Neural cell (in vitro differentiated cells): Measurements from ENCODE around the gene AGL. TPM values are rescaled to one million over a fixed set of nuclear protein-coding genes. Genes with fewer than 3 reads are reported as not detected.
"Not testable (repeated sequence)": the region's sequence is repeated elsewhere in the genome, so short reads cannot be mapped to it uniquely, and the experiment has no call there.

Source experiments
- H2AFZ ChIP-seq: fragments of 200-600, 300-800 bp; sonication (generic), shearing (Covaris generic); 2 replicates; pipeline ENCODE4 v1.6.0; 2014; ENCODE audit warnings: low read depth, mild to moderate bottlenecking, antibody characterized with exemption, low read length, moderate library complexity
- H3F3A ChIP-seq: fragments of 200-600 bp; shearing (Covaris generic); 2 replicates; pipeline ENCODE4 v1.6.1; 2016; ENCODE audit warnings: mild to moderate bottlenecking, moderate library complexity, mixed read lengths, antibody characterized with exemption, low read length; ENCODE audit not compliant: insufficient read depth, poor library complexity, severe bottlenecking
- H3K27ac ChIP-seq: fragments of 200-600, 300-800 bp; sonication (generic), shearing (Covaris generic); 2 replicates; pipeline ENCODE4 v1.5.1; 2014; ENCODE audit warnings: mild to moderate bottlenecking, low read length, moderate library complexity
- H3K27me3 ChIP-seq: fragments of 300-800, 200-600 bp; sonication (generic), shearing (Covaris generic); 2 replicates; pipeline ENCODE4 v1.6.0; 2014; ENCODE audit warnings: mild to moderate bottlenecking, low read depth, low read length, moderate library complexity; ENCODE audit not compliant: insufficient read depth
- H3K36me3 ChIP-seq: fragments of 300-800, 200-600 bp; sonication (generic), shearing (Covaris generic); 2 replicates; pipeline ENCODE4 v1.5.1; 2014; ENCODE audit warnings: mild to moderate bottlenecking, antibody characterized with exemption, low read length, moderate library complexity; ENCODE audit not compliant: insufficient read depth
- H3K4me2 ChIP-seq: fragments of 300-800, 200-600 bp; sonication (generic), shearing (Covaris generic); 2 replicates; pipeline ENCODE4 v1.6.0; 2014; ENCODE audit warnings: mild to moderate bottlenecking, low read length
- H3K4me3 ChIP-seq: fragments of 300-800, 200-600 bp; sonication (generic), shearing (Covaris generic); 2 replicates; pipeline ENCODE4 v1.5.1; 2014; ENCODE audit warnings: mild to moderate bottlenecking, low read length, moderate library complexity
- H3K79me2 ChIP-seq: fragments of 200-600 bp; shearing (Covaris generic); replicated peaks from 2 replicates; pipeline ENCODE4 v1.6.0; 2014; ENCODE audit warnings: mild to moderate bottlenecking, low read length, moderate library complexity; ENCODE audit not compliant: insufficient read depth
- H3K9ac ChIP-seq: fragments of 300-800, 200-600 bp; sonication (generic), shearing (Covaris generic); 2 replicates; pipeline ENCODE4 v1.6.1; 2016; ENCODE audit warnings: mild to moderate bottlenecking, low read length, mixed read lengths
- H3K9me2 ChIP-seq: fragments of 200-600 bp; shearing (Covaris generic); 2 replicates; pipeline ENCODE4 v1.6.1; 2016; ENCODE audit warnings: mild to moderate bottlenecking, low read length, mixed read lengths; ENCODE audit not compliant: insufficient read depth
- H3K9me3 ChIP-seq: fragments of 200-600, 300-800 bp; sonication (generic), shearing (Covaris generic); 2 replicates; pipeline ENCODE4 v1.6.1; 2016; ENCODE audit warnings: mild to moderate bottlenecking, mixed run types, low read length, moderate library complexity, mixed read lengths
- H4K20me1 ChIP-seq: fragments of 200-600 bp; shearing (Covaris generic); 2 replicates; pipeline ENCODE4 v1.6.1; 2016; ENCODE audit warnings: mild to moderate bottlenecking, mixed run types; ENCODE audit not compliant: insufficient read depth
- CTCF ChIP-seq: fragments of 450-650 bp; IDR thresholded peaks from 2 replicates; pipeline ENCODE4 v1.5.1; 2014; ENCODE audit warnings: antibody characterized with exemption, mild to moderate bottlenecking, moderate library complexity; ENCODE audit not compliant: poor library complexity, severe bottlenecking
- EP300 ChIP-seq: fragments of 450-650 bp; conservative IDR thresholded peaks from 2 replicates; pipeline ENCODE4 v1.6.1; 2014; ENCODE audit warnings: antibody characterized with exemption, mild to moderate bottlenecking, moderate library complexity; ENCODE audit not compliant: poor library complexity, severe bottlenecking
- EZH2 ChIP-seq: fragments of 200-600, 300-800 bp; shearing (Covaris generic), sonication (generic); IDR thresholded peaks from 2 replicates; pipeline ENCODE4 v1.6.1; 2014; ENCODE audit warnings: antibody characterized with exemption, low read length, borderline replicate concordance, mild to moderate bottlenecking; ENCODE audit not compliant: insufficient read depth, poor library complexity, severe bottlenecking
- MXI1 ChIP-seq: fragments of 450-650 bp; conservative IDR thresholded peaks from 2 replicates; pipeline ENCODE4 v1.6.1; 2014; ENCODE audit warnings: antibody characterized with exemption, mild to moderate bottlenecking; ENCODE audit not compliant: poor library complexity, severe bottlenecking
- POLR2AphosphoS5 ChIP-seq: IDR thresholded peaks from 2 replicates; pipeline ENCODE4 v1.6.1; 2012
- RAD21 ChIP-seq: fragments of 450-650 bp; conservative IDR thresholded peaks from 2 replicates; pipeline ENCODE4 v1.6.1; 2014; ENCODE audit warnings: antibody characterized with exemption, mild to moderate bottlenecking, moderate library complexity
- REST ChIP-seq: IDR thresholded peaks from 2 replicates; pipeline ENCODE4 v1.6.1; 2012; ENCODE audit warnings: borderline replicate concordance
- SMC3 ChIP-seq: fragments of 450-650 bp; conservative IDR thresholded peaks from 2 replicates; pipeline ENCODE4 v1.6.1; 2014; ENCODE audit warnings: antibody characterized with exemption, mild to moderate bottlenecking, moderate library complexity; ENCODE audit not compliant: poor library complexity
- TAF1 ChIP-seq: IDR thresholded peaks from 2 replicates; pipeline ENCODE4 v1.6.1; 2012; ENCODE audit warnings: low read depth
- polyA plus RNA-seq: library from polyadenylated mRNA; depleted of rRNA; stranded (reverse); fragments of >200 nt; gene quantifications from 2 replicates; pipeline ENCODE4 v1.2.3, GENCODE V29; 2014

AGL gene
- polyA plus RNA-seq, 1 donor from 2014 or later: 17.7 TPM

- Histone ChIP-seq H3K27ac (no peak overlapping the region), H3K79me2 (no peaks in the 10 kb centered on the region), H3K27me3 (no peaks in the 10 kb centered on the region), H2AFZ (no peak overlapping the region), H3K9me2 (no peaks in the 10 kb centered on the region), H3K36me3 (no peaks in the 10 kb centered on the region), H3K9ac (no peak overlapping the region), H3K4me3 (no peak overlapping the region), H3K4me2 (no peak overlapping the region), H4K20me1 (no peaks in the 10 kb centered on the region), H3F3A (no peaks in the 10 kb centered on the region), H3K9me3 (no peaks in the 10 kb centered on the region)
- TF ChIP-seq POLR2AphosphoS5: no peak
- no peak for TF ChIP-seq EP300
- no peak for TF ChIP-seq TAF1
- TF ChIP-seq RAD21: no peak
- TF ChIP-seq SMC3: no peak
- no peak for TF ChIP-seq MXI1
- TF ChIP-seq EZH2: no peak
- no peak for TF ChIP-seq CTCF
- TF ChIP-seq REST: no peak
Observed at GRCh38 chr1:99957818-99958217, 107.7 kb downstream of the AGL start.

- H3K27me3 ChIP-seq, H3K36me3 ChIP-seq, H3K4me3 ChIP-seq, H3K79me2 ChIP-seq, H3F3A ChIP-seq, H3K9me2 ChIP-seq, H3K4me2 ChIP-seq, H4K20me1 ChIP-seq, H2AFZ ChIP-seq, H3K27ac ChIP-seq, H3K9me3 ChIP-seq, H3K9ac ChIP-seq: not testable (repeated sequence)
Observed at GRCh38 chr1:99959189-99959705, 109.1 kb downstream of the AGL start.

GRCh38 chr1:99960260-99960659, 110.1 kb downstream of the AGL start:
- H3K27ac ChIP-seq, H3K36me3 ChIP-seq, H3K27me3 ChIP-seq, H3K4me3 ChIP-seq, H3F3A ChIP-seq, H4K20me1 ChIP-seq, H3K4me2 ChIP-seq, H3K9me2 ChIP-seq, H3K9ac ChIP-seq, H3K9me3 ChIP-seq, H2AFZ ChIP-seq, H3K79me2 ChIP-seq: not testable (repeated sequence)
